SU-DHL-6 (cell line): ENCODE measurements around the gene MXD3.

Source experiments
- H2AFZ ChIP-seq: fragments of 200-600 bp; sonication (generic); 2 replicates; pipeline ENCODE4 v1.6.1; 2014; ENCODE audit warnings: low read depth, mild to moderate bottlenecking, moderate library complexity, mixed read lengths, antibody characterized with exemption, low read length; ENCODE audit not compliant: severe bottlenecking
- H3F3A ChIP-seq: fragments of 200-600 bp; shearing (Covaris generic); 2 replicates; pipeline ENCODE4 v1.6.0; 2016; ENCODE audit warnings: antibody characterized with exemption, mild to moderate bottlenecking; ENCODE audit not compliant: insufficient read depth
- H3K27ac ChIP-seq: fragments of 200-600 bp; sonication (generic); 2 replicates; pipeline ENCODE4 v1.5.1; 2016; ENCODE audit warnings: low read depth, mild to moderate bottlenecking, low read length, moderate library complexity, mixed read lengths
- H3K27me3 ChIP-seq: fragments of 200-600 bp; sonication (generic), shearing (Covaris generic); 2 replicates; pipeline ENCODE4 v1.6.0; 2014; ENCODE audit warnings: mild to moderate bottlenecking, low read length
- H3K36me3 ChIP-seq: fragments of 200-600 bp; sonication (generic); 2 replicates; pipeline ENCODE4 v1.6.1; 2014; ENCODE audit warnings: mild to moderate bottlenecking, low read length, mixed read lengths
- H3K4me2 ChIP-seq: fragments of 300-600, 200-600 bp; shearing (Covaris generic), sonication (generic); 2 replicates; pipeline ENCODE4 v1.6.0; 2014; ENCODE audit warnings: low read length, low read depth, mild to moderate bottlenecking; ENCODE audit not compliant: poor library complexity, severe bottlenecking
- H3K4me3 ChIP-seq: fragments of 200-600 bp; sonication (generic); 2 replicates; pipeline ENCODE4 v1.5.1; 2014; ENCODE audit warnings: antibody characterized with exemption, low read length, mild to moderate bottlenecking, mixed read lengths; ENCODE audit not compliant: insufficient read depth, poor library complexity, severe bottlenecking
- H3K79me2 ChIP-seq: fragments of 200-600 bp; sonication (generic); 2 replicates; pipeline ENCODE4 v1.6.1; 2014; ENCODE audit warnings: mild to moderate bottlenecking, low read length, moderate library complexity; ENCODE audit not compliant: insufficient read depth
- H3K9ac ChIP-seq: fragments of 200-600 bp; sonication (generic); 2 replicates; pipeline ENCODE4 v1.7.0; 2014; ENCODE audit warnings: mild to moderate bottlenecking, low read length
- H3K9me2 ChIP-seq: fragments of 200-600 bp; sonication (generic); replicated peaks from 2 replicates; pipeline ENCODE4 v1.6.1; 2014; ENCODE audit warnings: low read length; ENCODE audit not compliant: insufficient read depth
- H3K9me3 ChIP-seq: fragments of 200-600 bp; sonication (generic); 2 replicates; pipeline ENCODE4 v1.6.1; 2014; ENCODE audit warnings: low read length, mixed read lengths; ENCODE audit not compliant: insufficient read depth
- H4K20me1 ChIP-seq: fragments of 200-600 bp; sonication (generic); 2 replicates; pipeline ENCODE4 v1.6.1; 2014; ENCODE audit warnings: low read depth, mild to moderate bottlenecking, antibody characterized with exemption, low read length, moderate library complexity, mixed read lengths
- EZH2phosphoT487 ChIP-seq: fragments of 200-600 bp; sonication (generic), shearing (Covaris generic); conservative IDR thresholded peaks from 2 replicates; pipeline ENCODE4 v1.6.1; 2018; ENCODE audit warnings: mild to moderate bottlenecking, antibody characterized with exemption, low read length, moderate library complexity, mixed read lengths
- TF ChIP-seq, protein P1 (sequence below): fragments of 200-600 bp; sonication (generic); IDR thresholded peaks from one replicate; pipeline ENCODE4 v1.5.1; 2017; ENCODE audit warnings: antibody characterized with exemption, mild to moderate bottlenecking, low read length, moderate library complexity; ENCODE audit not compliant: insufficient read depth, poor library complexity, severe bottlenecking

The MXD3 gene

DNA sequence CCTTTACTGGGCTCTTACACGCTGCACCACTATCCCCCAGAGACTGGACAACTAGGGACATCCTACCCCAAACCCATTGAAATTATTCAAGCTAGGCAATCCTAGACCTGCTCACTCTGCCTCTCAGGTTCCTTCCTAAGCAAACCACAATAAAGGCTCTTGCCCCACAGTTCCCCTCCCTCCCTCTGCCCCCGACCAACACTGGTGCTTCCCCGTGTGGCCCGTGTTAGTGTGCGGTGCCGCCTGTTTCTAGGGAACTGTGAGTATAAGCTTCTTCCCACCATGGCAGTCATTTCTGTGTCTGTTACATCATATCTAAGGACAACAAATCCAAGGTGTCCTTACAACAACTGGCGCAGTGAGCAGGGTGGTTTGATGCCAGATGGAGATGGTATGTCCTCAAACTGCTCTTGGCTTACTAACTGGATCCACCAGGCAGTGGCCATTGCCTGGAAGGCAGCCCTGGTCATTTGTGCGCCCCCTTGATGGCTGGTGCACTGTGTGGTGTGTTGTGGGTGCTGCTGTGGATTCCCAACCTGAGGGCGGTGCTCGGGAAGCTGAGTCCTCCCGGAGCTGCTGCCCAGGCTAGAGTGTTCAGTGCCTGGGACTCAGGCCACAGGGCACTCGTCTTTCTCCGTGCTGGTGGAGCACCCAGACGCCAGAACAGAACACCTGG is 8.4 kb upstream of the MXD3 start:
- Histone ChIP-seq H2AFZ (no peak overlapping the region), H3K4me2 (no peak overlapping the region), H3K9ac (no peak overlapping the region), H3K4me3 (no peak overlapping the region), H3K9me3 (peaks cover 7% of the 10 kb centered on the region; the same call in 1 of the 2 replicates), H3K79me2 (no peaks in the 10 kb centered on the region), H3K36me3 (no peaks in the 10 kb centered on the region), H3K9me2 (no peaks in the 10 kb centered on the region), H3F3A (peaks cover 3% of the 10 kb centered on the region; the same call in 1 of the 2 replicates), H3K27me3 (no peaks in the 10 kb centered on the region), H4K20me1 (no peaks in the 10 kb centered on the region), H3K27ac (no peak overlapping the region)
- no peak for TF ChIP-seq EZH2phosphoT487
- TF ChIP-seq, protein P1, sequence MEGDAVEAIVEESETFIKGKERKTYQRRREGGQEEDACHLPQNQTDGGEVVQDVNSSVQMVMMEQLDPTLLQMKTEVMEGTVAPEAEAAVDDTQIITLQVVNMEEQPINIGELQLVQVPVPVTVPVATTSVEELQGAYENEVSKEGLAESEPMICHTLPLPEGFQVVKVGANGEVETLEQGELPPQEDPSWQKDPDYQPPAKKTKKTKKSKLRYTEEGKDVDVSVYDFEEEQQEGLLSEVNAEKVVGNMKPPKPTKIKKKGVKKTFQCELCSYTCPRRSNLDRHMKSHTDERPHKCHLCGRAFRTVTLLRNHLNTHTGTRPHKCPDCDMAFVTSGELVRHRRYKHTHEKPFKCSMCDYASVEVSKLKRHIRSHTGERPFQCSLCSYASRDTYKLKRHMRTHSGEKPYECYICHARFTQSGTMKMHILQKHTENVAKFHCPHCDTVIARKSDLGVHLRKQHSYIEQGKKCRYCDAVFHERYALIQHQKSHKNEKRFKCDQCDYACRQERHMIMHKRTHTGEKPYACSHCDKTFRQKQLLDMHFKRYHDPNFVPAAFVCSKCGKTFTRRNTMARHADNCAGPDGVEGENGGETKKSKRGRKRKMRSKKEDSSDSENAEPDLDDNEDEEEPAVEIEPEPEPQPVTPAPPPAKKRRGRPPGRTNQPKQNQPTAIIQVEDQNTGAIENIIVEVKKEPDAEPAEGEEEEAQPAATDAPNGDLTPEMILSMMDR: no peak

DNA sequence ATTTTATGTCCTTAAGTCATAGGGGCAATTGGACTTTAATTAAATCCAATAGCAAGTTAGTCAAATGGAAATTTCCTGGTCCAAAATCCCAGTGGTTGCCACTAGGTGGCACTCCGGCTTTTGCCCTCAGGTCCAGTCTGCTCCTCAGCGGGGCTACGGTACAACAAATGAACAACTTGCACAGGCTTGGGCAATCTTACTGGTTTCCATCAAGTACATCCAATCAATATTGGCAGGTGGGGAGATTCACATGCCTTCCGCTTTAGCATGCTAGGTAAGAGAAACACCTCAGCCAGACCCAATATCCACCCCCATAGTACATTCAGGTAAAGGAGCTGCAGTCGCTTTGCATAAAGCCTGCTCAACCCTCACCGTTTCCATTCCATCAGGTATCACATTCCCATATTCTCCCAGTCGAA is 6.3 kb upstream of the MXD3 start:
- Histone ChIP-seq H4K20me1 (no peaks in the 10 kb centered on the region), H3K9me2 (no peaks in the 10 kb centered on the region), H3K4me2 (no peak overlapping the region), H3K9me3 (peaks cover 7% of the 10 kb centered on the region; the same call in 1 of the 2 replicates), H3K79me2 (no peaks in the 10 kb centered on the region), H3K9ac (no peak overlapping the region), H3K36me3 (no peaks in the 10 kb centered on the region), H3K4me3 (no peak overlapping the region), H3K27me3 (no peaks in the 10 kb centered on the region), H3K27ac (no peak overlapping the region), H2AFZ (no peak overlapping the region), H3F3A (peaks cover 3% of the 10 kb centered on the region)
- TF ChIP-seq, protein P1: peak; percentile 89
- TF ChIP-seq EZH2phosphoT487: no peak

DNA sequence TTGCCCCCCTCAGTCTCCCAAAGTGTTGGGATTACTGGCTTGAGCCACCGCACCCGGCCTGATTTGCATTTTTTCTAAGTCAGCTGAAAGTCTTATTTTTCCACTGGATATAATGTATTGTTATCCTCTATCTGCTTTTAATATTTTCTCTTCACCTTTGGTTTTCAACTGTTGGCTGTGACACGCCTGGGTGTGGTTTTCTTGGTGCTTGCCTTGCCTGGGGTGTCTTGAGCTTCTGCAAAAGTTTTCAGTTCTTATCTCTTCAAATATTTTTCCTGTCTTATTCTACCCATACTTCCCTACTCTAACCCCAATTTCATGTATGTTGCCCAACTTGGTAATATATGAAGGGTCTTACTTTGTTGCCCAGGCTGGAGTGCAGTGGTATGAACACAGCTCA is 4.3 kb upstream of the MXD3 start:
- TF ChIP-seq EZH2phosphoT487: no peak
- TF ChIP-seq, protein P1: no peak
- no peak overlapping the region for H3K27ac ChIP-seq
- no peak overlapping the region for H3K9ac ChIP-seq
- no peak overlapping the region for H3K4me2 ChIP-seq
- H3K27me3 ChIP-seq: no peaks in the 10 kb centered on the region
- H3K4me3 ChIP-seq: no peak overlapping the region
- peaks cover 7% of the 10 kb centered on the region; the same call in 1 of the 2 replicates for H3K9me3 ChIP-seq
- H3F3A ChIP-seq: peaks cover 9% of the 10 kb centered on the region; the same call in 1 of the 2 replicates
- H4K20me1 ChIP-seq: no peaks in the 10 kb centered on the region
- H3K79me2 ChIP-seq: no peaks in the 10 kb centered on the region
- H3K36me3 ChIP-seq: no peaks in the 10 kb centered on the region
- no peak overlapping the region for H2AFZ ChIP-seq
- no peaks in the 10 kb centered on the region for H3K9me2 ChIP-seq
